Measurements from ENCODE around the gene DOCK3. TPM values are rescaled to one million over a fixed set of nuclear protein-coding genes. Genes with fewer than 3 reads are reported as not detected.

DOCK3 gene
- total and polyA plus RNA-seq, 10 of the 15 experiments (the other 5 are each of a cell fraction or from before 2014, with no cell fraction given) = 0.02 to 0.52 (median 0.04) TPM; not detected in 5

GRCh38 chr3:51358981-51359380, 684.3 kb downstream of the DOCK3 start:
- Histone ChIP-seq H3K27ac (ENCODE audit: control insufficient read depth, insufficient read depth) (no peak overlapping the region), H3K4me2 (ENCODE audit: control insufficient read depth, insufficient read depth) (no peak overlapping the region), H3K79me2 (ENCODE audit: control insufficient read depth, insufficient read depth, low read length) (no peaks in the 10 kb centered on the region), H4K20me1 (ENCODE audit: control insufficient read depth, insufficient read depth) (no peaks in the 10 kb centered on the region), H3K9ac (ENCODE audit: control insufficient read depth, insufficient read depth, low read length) (no peak overlapping the region), H3K27me3 (replicated peaks in 1 of 2; ENCODE audit: control insufficient read depth in 2 of 2, insufficient read depth in 2 of 2, low read length in 1 of 2) (peaks cover 0 to 2% of the 10 kb centered on the region in 2 experiments; a peak in 1 of 4 replicates), H2AFZ (ENCODE audit: control insufficient read depth, low read depth, low read length) (no peak overlapping the region), H3K9me3 (replicated peaks; ENCODE audit: control insufficient read depth, insufficient read depth, low read length) (no peaks in the 10 kb centered on the region), H3K4me1 (ENCODE audit: control insufficient read depth, insufficient read depth, low read length) (no peaks in the 10 kb centered on the region), H3K4me3 (no peak overlapping the region), H3K36me3 (ENCODE audit: control insufficient read depth in 2 of 2, insufficient read depth in 2 of 2, low read length in 1 of 2) (no peaks in the 10 kb centered on the region)
- DNase-seq (ENCODE audit: low read depth, low spot score) (no peak), FAIRE-seq (no peak), ATAC-seq (no peak)
- ChIA-PET SMC1A (ENCODE audit: uncharacterized antibody, unreplicated experiment) (no interaction called here), POLR2A (no interaction called here), CTCF (interaction anchor here (0.8 to 1.5 kb wide), 3 partner anchors 13 to 742 kb away, joined by 3 read pairs; partner anchors contain the start of gene MAPKAPK3), RAD21 (ENCODE audit: unreplicated experiment) (no interaction called here)
- in situ Hi-C loops (cut with MboI) (no loop called here), intact Hi-C loops (cut with micrococcal nuclease; ENCODE audit: unreplicated experiment) (no loop called here)
- TF ChIP-seq PAX5 (IDR thresholded peaks at IDR 0.05; ENCODE audit: borderline replicate concordance, low read depth, low read length) (no peak), CBX3 (IDR thresholded peaks at IDR 0.05; ENCODE audit: borderline replicate concordance, low read depth) (no peak), TAF1 (IDR thresholded peaks at IDR 0.05; ENCODE audit: borderline replicate concordance, low read depth, low read length) (no peak)
- no TSS peak for BruUV-seq (replicated peaks)
- WGBS (ENCODE audit: insufficient coverage, insufficient replicate concordance, low lambda C conversion rate, missing lambda C conversion rate) = 10% methylated on average over 3 of the region's 3 CpGs

GRCh38 chr3:51360806-51361205, 686.1 kb downstream of the DOCK3 start:
- Histone ChIP-seq H3K9ac (ENCODE audit: control insufficient read depth, insufficient read depth, low read length) (no peak overlapping the region), H3K27me3 (replicated peaks in 1 of 2; ENCODE audit: control insufficient read depth in 2 of 2, insufficient read depth in 2 of 2, low read length in 1 of 2) (peaks cover 0 to 2% of the 10 kb centered on the region in 2 experiments; a peak in 1 of 4 replicates), H3K36me3 (ENCODE audit: control insufficient read depth in 2 of 2, insufficient read depth in 2 of 2, low read length in 1 of 2) (no peaks in the 10 kb centered on the region), H3K27ac (ENCODE audit: control insufficient read depth, insufficient read depth) (no peak overlapping the region), H3K9me3 (replicated peaks; ENCODE audit: control insufficient read depth, insufficient read depth, low read length) (no peaks in the 10 kb centered on the region), H3K79me2 (ENCODE audit: control insufficient read depth, insufficient read depth, low read length) (no peaks in the 10 kb centered on the region), H3K4me2 (ENCODE audit: control insufficient read depth, insufficient read depth) (no peak overlapping the region), H4K20me1 (ENCODE audit: control insufficient read depth, insufficient read depth) (no peaks in the 10 kb centered on the region), H3K4me1 (ENCODE audit: control insufficient read depth, insufficient read depth, low read length) (no peaks in the 10 kb centered on the region), H3K4me3 (no peak overlapping the region), H2AFZ (ENCODE audit: control insufficient read depth, low read depth, low read length) (no peak overlapping the region)
- BruUV-seq (replicated peaks) = no TSS peak
- no peak for FAIRE-seq
- ChIA-PET POLR2A (no interaction called here), SMC1A (ENCODE audit: uncharacterized antibody, unreplicated experiment) (no interaction called here), RAD21 (ENCODE audit: unreplicated experiment) (no interaction called here), CTCF (interaction anchor here (1.1 kb wide), 1 partner anchor 24 kb away, joined by 3 read pairs; the partner anchor contains the start of gene MANF)
- DNase-seq (ENCODE audit: low read depth, low spot score) = no peak
- 33% methylated on average over 3 of the region's 3 CpGs for WGBS (ENCODE audit: insufficient coverage, insufficient replicate concordance, low lambda C conversion rate, missing lambda C conversion rate)
- intact Hi-C loops (cut with micrococcal nuclease; ENCODE audit: unreplicated experiment) = no loop called here
- TF ChIP-seq ATF3 (IDR thresholded peaks at IDR 0.05; ENCODE audit: borderline replicate concordance, extremely low read depth, low read depth, low read length) (no peak), BMI1 (IDR thresholded peaks at IDR 0.05; ENCODE audit: borderline replicate concordance) (no peak), NFIC (IDR thresholded peaks at IDR 0.05; ENCODE audit: low read depth, low read length) (no peak)
- in situ Hi-C loops (cut with MboI) = no loop called here
- no peak for ATAC-seq
